Hematopoietic multipotent progenitor cell (in vitro differentiated cells): ENCODE results near the gene NOTCH1. TPM values are rescaled to one million over a fixed set of nuclear protein-coding genes. Genes with fewer than 3 reads are reported as not detected.
A peak's percentile ranks its signal among the peaks of the same experiment; 100 is the strongest.
"Not testable (repeated sequence)": the region's sequence is repeated elsewhere in the genome, so short reads cannot be mapped to it uniquely, and the experiment has no call there.

Experiments
- DNase-seq, 3 donors: peaks; one replicate each; pipeline ENCODE4 v3.0.0-alpha.2; 2011 to 2015; ENCODE audit warnings: low read depth in 2 of 3, low spot score in 2 of 3
- total RNA-seq: library from RNA; depleted of rRNA; stranded (reverse); fragments of >200 nt; gene quantifications from one replicate; pipeline ENCODE4 v1.2.3, GENCODE V29; 2012

The NOTCH1 gene
- total RNA-seq, 1 donor, result 190 TPM

- DNase-seq, result peak in 1 of 3 donors; percentile 35
Measured at GRCh38 chr9:136579650-136580219, 33.9 kb upstream of the NOTCH1 start.

GRCh38 chr9:136578915-136579649, 33.2 kb upstream of the NOTCH1 start:
- DNase-seq, result peak in 2 of 3 donors; percentile 51 to 55

- no peak for DNase-seq
Measured at GRCh38 chr9:136578626-136578914, 32.7 kb upstream of the NOTCH1 start.

- peak in 1 of 3 donors; percentile 29 for DNase-seq
Measured at GRCh38 chr9:136577941-136578625, 32.2 kb upstream of the NOTCH1 start.

- no peak for DNase-seq
Measured at GRCh38 chr9:136576269-136576626, 30.4 kb upstream of the NOTCH1 start.

- no peak for DNase-seq
Measured at GRCh38 chr9:136575626-136576268, 29.9 kb upstream of the NOTCH1 start.

- not testable (repeated sequence) for DNase-seq
Measured at GRCh38 chr9:136574606-136575005, 28.8 kb upstream of the NOTCH1 start.

- no peak for DNase-seq
Measured at GRCh38 chr9:136572828-136573625, 27.2 kb upstream of the NOTCH1 start.

GRCh38 chr9:136572003-136572827, 26.4 kb upstream of the NOTCH1 start:
- no peak for DNase-seq

- DNase-seq, result no peak
Measured at GRCh38 chr9:136571531-136571930, 25.7 kb upstream of the NOTCH1 start.

GRCh38 chr9:136570916-136571315, 25.1 kb upstream of the NOTCH1 start:
- no peak for DNase-seq

- DNase-seq, result no peak
Measured at GRCh38 chr9:136570191-136570845, 24.5 kb upstream of the NOTCH1 start.

GRCh38 chr9:136569526-136570148, 23.8 kb upstream of the NOTCH1 start:
- no peak for DNase-seq

GRCh38 chr9:136568288-136569081, 22.6 kb upstream of the NOTCH1 start:
- no peak for DNase-seq

- DNase-seq, result no peak
Measured at GRCh38 chr9:136567651-136568287, 21.9 kb upstream of the NOTCH1 start.

- no peak for DNase-seq
Measured at GRCh38 chr9:136566901-136567300, 21.1 kb upstream of the NOTCH1 start.

- DNase-seq, result no peak
Measured at GRCh38 chr9:136566553-136566895, 20.7 kb upstream of the NOTCH1 start.
